Activated T-cell treated with anti-CD3 and anti-CD28 coated beads for 1 hour (primary cell): Measurements from ENCODE around the gene SLC25A22.

ENCODE experiments used
- DNase-seq: peaks from one replicate; pipeline ENCODE4 v3.0.0-alpha.2; 2020; ENCODE audit warnings: low read depth

The SLC25A22 gene

GRCh38 chr11:798093-798713 lies at the start of gene SLC25A22:
SLC25A22 (minus strand) TSS chr11:798281; CDS start chr11:795006, 3,275 bp downstream.
- DNase-seq: peak; percentile 78

- no peak for DNase-seq
Measured at GRCh38 chr11:847876-848275, 49.8 kb upstream of the SLC25A22 start.

GRCh38 chr11:846496-847098 lies 48.5 kb upstream of the SLC25A22 start:
- no peak for DNase-seq

- no peak for DNase-seq
Measured at GRCh38 chr11:845872-846495, 47.9 kb upstream of the SLC25A22 start.

GRCh38 chr11:844693-845644 lies 46.9 kb upstream of the SLC25A22 start:
- no peak for DNase-seq

GRCh38 chr11:843818-844692 lies 46.0 kb upstream of the SLC25A22 start:
- DNase-seq: no peak

- no peak for DNase-seq
Measured at GRCh38 chr11:843086-843734, 45.1 kb upstream of the SLC25A22 start.

- DNase-seq: peak; percentile 89
Measured at GRCh38 chr11:842370-843002, 44.4 kb upstream of the SLC25A22 start, which contains the start of the genes POLR2L and TSPAN4. POLR2L (minus strand) TSS chr11:842529; CDS start chr11:842508, 21 bp downstream. TSPAN4 (plus strand) TSS chr11:842852; CDS start chr11:850305, 7,453 bp downstream.

- DNase-seq: no peak
Measured at GRCh38 chr11:841981-842369, 43.9 kb upstream of the SLC25A22 start.

- no peak for DNase-seq
Measured at GRCh38 chr11:839875-840617, 42.0 kb upstream of the SLC25A22 start.

- DNase-seq: no peak
Measured at GRCh38 chr11:839280-839623, 41.2 kb upstream of the SLC25A22 start.

GRCh38 chr11:838441-839279 lies 40.6 kb upstream of the SLC25A22 start:
- DNase-seq: no peak

GRCh38 chr11:837990-838307 lies 39.9 kb upstream of the SLC25A22 start:
- no peak for DNase-seq

- DNase-seq: no peak
Measured at GRCh38 chr11:837189-837989, 39.3 kb upstream of the SLC25A22 start.

- no peak for DNase-seq
Measured at GRCh38 chr11:836700-837099, 38.6 kb upstream of the SLC25A22 start.

GRCh38 chr11:836274-836673 lies 38.2 kb upstream of the SLC25A22 start:
- no peak for DNase-seq

GRCh38 chr11:834371-835316 lies 36.6 kb upstream of the SLC25A22 start:
- no peak for DNase-seq
